Aorta (tissue), 5 donors: ENCODE results near the gene ARHGEF37. TPM values are rescaled to one million over a fixed set of nuclear protein-coding genes. Genes with fewer than 3 reads are reported as not detected.
A peak's percentile ranks its signal among the peaks of the same experiment; 100 is the strongest.

Source experiments
- ATAC-seq: fragments of 200-7000 bp; cut with Tn5 transposase; one replicate; pipeline ENCODE4 v1.9.1; 2022; ENCODE audit warnings: moderate library complexity; ENCODE audit not compliant: low FRiP score
- DNase-seq, 2 donors: peaks; one replicate each; pipeline ENCODE4 v3.0.0-alpha.2; 2020
- H3K27ac ChIP-seq, 2 donors: one replicate each; pipeline ENCODE4 v1.5.1; 2013; ENCODE audit warnings: low read length in 2 of 2, mild to moderate bottlenecking in 2 of 2, moderate library complexity in 2 of 2, control low read depth in 1 of 2, inconsistent platforms in 1 of 2, low read depth in 1 of 2
- H3K27me3 ChIP-seq, 2 donors: one replicate each; pipeline ENCODE4 v1.6.1; 2013; ENCODE audit warnings: control low read depth in 1 of 2, low read length in 1 of 2, mild to moderate bottlenecking in 1 of 2, moderate library complexity in 1 of 2; ENCODE audit not compliant: insufficient read depth in 2 of 2, control insufficient read depth in 1 of 2
- H3K36me3 ChIP-seq, 2 donors: one replicate each; pipeline ENCODE4 v1.6.1; 2013; ENCODE audit warnings: control low read depth in 1 of 2, low read length in 1 of 2, mild to moderate bottlenecking in 1 of 2; ENCODE audit not compliant: insufficient read depth in 2 of 2, control insufficient read depth in 1 of 2
- H3K4me1 ChIP-seq, 2 donors: one replicate each; pipeline ENCODE4 v1.6.1; 2013; ENCODE audit warnings: low read length in 2 of 2, control low read depth in 1 of 2, mild to moderate bottlenecking in 1 of 2, moderate library complexity in 1 of 2; ENCODE audit not compliant: insufficient read depth in 2 of 2, control insufficient read depth in 1 of 2
- H3K4me3 ChIP-seq, 2 donors: one replicate each; pipeline ENCODE4 v1.5.1; 2013; ENCODE audit warnings: low read length in 2 of 2, control low read depth in 1 of 2, mild to moderate bottlenecking in 1 of 2
- H3K9me3 ChIP-seq: one replicate; pipeline ENCODE4 v1.6.1; 2013; ENCODE audit warnings: mild to moderate bottlenecking, low read length; ENCODE audit not compliant: control insufficient read depth
- WGBS, 2 donors: extraction: QIAGEN DNeasy Blood & Tissue Kit; methylation state at CpG; one replicate each; pipeline ENCODE4 v1.1.7; 2013; 5-methylcytosine and 5-hydroxymethylcytosine counted together
- intact Hi-C, 2 donors: fragments of 100-400 bp; cut with DNase I; formaldehyde crosslinking; loops; one replicate each; pipeline versions ENCODE4 v1.14.2 to v1.15.0; 2022
- polyA plus RNA-seq, 2 donors: library from polyadenylated mRNA; stranded (reverse); fragments of 200-250 nt; gene quantifications; one replicate each; pipeline ENCODE4 v1.2.3, GENCODE V29; 2013
- total RNA-seq, 2 donors: library from RNA; stranded (reverse); fragmentation: NEBNext Ultra II Directional; extraction: Animal tissue kit (Norgen Biotek cat#: 25700); gene quantifications; one replicate each; pipeline ENCODE4 v1.2.1, GENCODE V29; 2021
- donor health status: healthy with polysubstance abuse.
- donor health status: Bipolar disorder and iron deficiency.
- donor health status: DM: no; HTN: no; CAD: no.
- donor health status: DM: no; HTN: no; CAD: no.
- donor health status: DM: yes; HTN: yes; CAD: no.

The ARHGEF37 gene
- total and polyA plus RNA-seq, 4 donors = 2.7 to 18.0 (median 9.2) TPM

DNA sequence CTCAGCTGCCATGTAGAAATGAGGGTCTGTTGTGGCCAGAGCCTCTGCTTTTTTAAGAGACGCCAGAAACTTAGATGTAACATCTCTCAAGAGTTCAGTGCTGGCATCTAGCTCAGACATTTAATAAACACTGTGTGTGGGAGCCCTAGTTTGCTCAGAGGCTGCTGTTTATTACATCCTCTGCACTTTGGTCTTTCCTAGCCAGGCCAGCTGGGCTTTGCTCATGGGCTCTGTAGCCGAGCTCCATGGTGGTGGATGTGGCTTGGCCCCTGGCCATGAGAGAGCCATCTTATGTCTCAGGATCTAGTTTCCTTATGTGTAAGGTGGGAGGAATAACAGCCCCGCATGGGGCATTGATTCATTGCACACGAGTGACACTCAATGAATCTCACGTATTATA, 30.0 kb downstream of the ARHGEF37 start:
- Histone ChIP-seq H3K9me3 (peaks cover 3% of the 10 kb centered on the region), H3K4me3 (no peak overlapping the region), H3K27me3 (no peaks in the 10 kb centered on the region), H3K4me1 (no peaks in the 10 kb centered on the region), H3K36me3 (peaks cover under 1 to 9% of the 10 kb centered on the region in 2 donors), H3K27ac (no peak overlapping the region)
- 85% methylated on average over 5 of the region's 5 CpGs for WGBS, 2 donors
- peak; percentile 55 for ATAC-seq
- no peak for DNase-seq
- intact Hi-C loops = no loop called here

DNA sequence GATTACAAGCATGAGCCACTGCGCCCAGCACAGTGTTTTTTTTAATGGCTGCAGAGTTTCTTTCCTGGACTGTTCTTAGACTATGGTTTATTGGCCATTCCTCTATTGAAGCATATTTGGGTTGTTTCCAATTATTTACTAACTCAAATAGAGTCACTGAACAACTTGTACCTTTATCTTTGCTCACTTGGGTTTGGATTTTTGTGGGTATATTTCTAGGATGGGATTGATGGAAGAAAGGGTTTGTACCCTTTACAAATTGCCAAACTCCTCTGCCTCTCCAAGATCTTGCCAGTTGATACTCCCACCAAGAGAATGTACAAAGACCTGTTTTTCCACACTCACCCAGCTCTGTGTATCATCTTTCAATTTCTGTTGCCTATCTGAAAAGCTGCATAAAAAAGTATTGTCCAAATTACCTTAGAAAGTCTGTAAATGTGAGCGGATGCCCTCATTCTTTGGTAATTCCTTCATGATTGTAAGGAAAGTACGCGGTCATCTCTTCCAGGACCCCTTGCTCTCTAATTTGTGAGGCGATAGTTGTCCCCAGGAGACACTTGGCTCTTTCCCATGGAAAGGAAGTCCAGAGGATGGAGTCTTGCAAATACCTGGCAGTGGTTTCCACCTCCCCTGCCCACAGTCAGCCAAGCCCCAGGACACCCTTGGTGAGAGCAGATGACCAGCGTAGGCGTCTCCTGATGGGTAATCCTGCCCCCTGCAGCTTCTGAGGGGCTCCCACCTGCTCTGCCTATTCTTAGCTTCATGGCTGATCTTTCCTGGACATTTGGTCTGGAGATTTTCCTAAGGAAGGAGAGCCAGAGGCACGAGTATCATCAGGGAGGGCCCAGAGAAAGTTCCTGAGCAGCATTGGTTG, 33.0 kb downstream of the ARHGEF37 start:
- no peaks in the 10 kb centered on the region for H3K4me1 ChIP-seq
- no peak overlapping the region for H3K4me3 ChIP-seq
- peaks cover 3% of the 10 kb centered on the region for H3K9me3 ChIP-seq
- intact Hi-C loops = no loop called here
- no peak for ATAC-seq
- no peaks in the 10 kb centered on the region for H3K27me3 ChIP-seq
- H3K27ac ChIP-seq = no peak overlapping the region
- no peak for DNase-seq
- peaks cover 7 to 9% of the 10 kb centered on the region in 2 donors for H3K36me3 ChIP-seq
- 94 to 97% methylated on average over 8 of the region's 8 CpGs for WGBS, 2 donors

DNA sequence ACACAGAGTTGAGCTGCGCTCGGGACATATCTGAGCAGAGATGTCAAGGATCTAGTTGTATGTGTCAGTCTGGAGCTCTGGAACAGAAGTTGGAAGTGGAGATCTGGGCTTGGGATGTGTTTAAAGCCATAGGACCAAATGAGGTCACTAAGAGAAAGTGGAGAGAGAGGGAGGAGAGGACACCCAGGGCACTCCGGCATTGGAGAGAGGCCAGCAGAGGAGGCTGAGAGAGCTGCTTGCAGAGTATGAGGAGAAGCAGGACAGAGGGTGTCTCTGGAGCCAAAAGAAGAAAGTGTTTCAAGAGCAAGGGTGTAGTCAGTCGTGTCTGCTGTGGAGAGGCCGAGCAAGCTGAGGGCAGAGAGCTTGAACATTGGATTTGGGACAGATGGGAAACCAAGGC, 34.7 kb downstream of the ARHGEF37 start:
- DNase-seq = no peak
- no peaks in the 10 kb centered on the region for H3K9me3 ChIP-seq
- H3K36me3 ChIP-seq = peaks cover 2 to 7% of the 10 kb centered on the region in 2 donors
- WGBS, 2 donors = 69 to 73% methylated on average over 5 of the region's 5 CpGs
- no peak for ATAC-seq
- intact Hi-C loops = no loop called here
- no peaks in the 10 kb centered on the region for H3K27me3 ChIP-seq
- no peaks in the 10 kb centered on the region for H3K4me1 ChIP-seq
- no peak overlapping the region for H3K27ac ChIP-seq
- no peak overlapping the region for H3K4me3 ChIP-seq

DNA sequence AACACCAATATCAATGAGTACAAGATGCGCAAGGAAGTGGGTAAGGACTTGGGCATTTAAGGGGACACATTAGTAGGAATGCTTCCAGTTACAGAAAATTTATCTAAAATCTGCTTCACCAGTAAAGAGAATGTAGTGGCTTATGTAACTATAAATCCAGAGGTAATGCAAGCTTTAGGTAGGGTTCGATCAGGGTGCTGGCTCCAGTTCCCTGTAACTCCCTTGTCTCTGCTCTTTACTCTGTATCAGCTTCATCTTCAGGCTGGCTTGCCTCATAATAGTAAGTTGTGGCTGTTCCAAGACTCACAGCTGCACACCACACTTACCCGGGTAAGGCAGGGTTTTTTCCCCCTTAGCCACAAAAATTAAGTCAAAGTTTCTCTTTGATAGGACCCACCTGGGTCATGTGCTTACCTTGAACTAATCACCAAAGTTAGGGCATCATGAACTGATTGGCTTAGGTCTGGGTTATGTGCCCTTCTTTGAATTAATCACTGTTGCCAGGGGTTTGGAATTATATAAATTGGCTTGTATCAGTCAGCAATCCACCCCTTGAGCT, 35.5 kb downstream of the ARHGEF37 start:
- H3K27ac ChIP-seq = no peak overlapping the region
- peaks cover 0 to 7% of the 10 kb centered on the region in 2 donors for H3K36me3 ChIP-seq
- no peaks in the 10 kb centered on the region for H3K27me3 ChIP-seq
- WGBS, 2 donors = 80 to 84% methylated on average over 3 of the region's 3 CpGs
- H3K4me1 ChIP-seq = no peaks in the 10 kb centered on the region
- no peaks in the 10 kb centered on the region for H3K9me3 ChIP-seq
- no peak for DNase-seq
- no peak overlapping the region for H3K4me3 ChIP-seq
- no peak for ATAC-seq
- intact Hi-C loops = no loop called here

DNA sequence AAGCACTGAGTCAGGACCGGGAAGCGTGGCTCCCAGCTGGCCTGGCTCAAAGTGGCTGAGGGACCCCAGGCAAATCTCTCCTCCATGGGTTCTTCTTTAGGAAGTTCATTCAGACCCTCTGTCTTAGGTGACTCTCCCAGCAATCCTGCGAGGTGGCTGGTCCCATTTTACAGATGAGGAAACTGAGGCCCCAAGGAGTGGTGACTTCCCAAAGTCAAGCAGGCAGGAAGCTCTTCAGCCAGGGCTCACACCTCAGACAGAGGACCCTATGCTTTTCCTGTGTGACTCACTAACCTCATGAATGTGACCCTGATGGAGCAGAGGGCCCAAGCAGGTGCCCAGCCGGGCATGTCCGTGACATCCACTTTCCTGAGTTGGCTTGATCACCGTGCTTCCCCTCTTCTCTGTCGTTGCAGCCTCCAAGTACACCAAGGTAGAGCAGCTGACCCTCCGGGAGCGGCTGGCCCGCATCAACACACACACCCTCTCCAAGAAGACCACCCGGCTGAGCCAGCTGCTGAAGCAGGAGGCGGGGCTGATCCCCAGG, 36.5 kb downstream of the ARHGEF37 start:
- ATAC-seq (no peak), DNase-seq (no peak)
- Histone ChIP-seq H3K27me3 (no peaks in the 10 kb centered on the region), H3K27ac (no peak overlapping the region), H3K4me1 (no peaks in the 10 kb centered on the region), H3K4me3 (no peak overlapping the region), H3K36me3 (peaks cover 2 to 7% of the 10 kb centered on the region in 2 donors), H3K9me3 (no peaks in the 10 kb centered on the region)
- intact Hi-C loops = loop anchor here in 1 of 2 donors (2.0 kb wide), 1 partner anchor 33 kb away; no protein-coding TSS in a partner anchor
- WGBS, 2 donors = 92 to 94% methylated on average over 12 of the region's 12 CpGs

DNA sequence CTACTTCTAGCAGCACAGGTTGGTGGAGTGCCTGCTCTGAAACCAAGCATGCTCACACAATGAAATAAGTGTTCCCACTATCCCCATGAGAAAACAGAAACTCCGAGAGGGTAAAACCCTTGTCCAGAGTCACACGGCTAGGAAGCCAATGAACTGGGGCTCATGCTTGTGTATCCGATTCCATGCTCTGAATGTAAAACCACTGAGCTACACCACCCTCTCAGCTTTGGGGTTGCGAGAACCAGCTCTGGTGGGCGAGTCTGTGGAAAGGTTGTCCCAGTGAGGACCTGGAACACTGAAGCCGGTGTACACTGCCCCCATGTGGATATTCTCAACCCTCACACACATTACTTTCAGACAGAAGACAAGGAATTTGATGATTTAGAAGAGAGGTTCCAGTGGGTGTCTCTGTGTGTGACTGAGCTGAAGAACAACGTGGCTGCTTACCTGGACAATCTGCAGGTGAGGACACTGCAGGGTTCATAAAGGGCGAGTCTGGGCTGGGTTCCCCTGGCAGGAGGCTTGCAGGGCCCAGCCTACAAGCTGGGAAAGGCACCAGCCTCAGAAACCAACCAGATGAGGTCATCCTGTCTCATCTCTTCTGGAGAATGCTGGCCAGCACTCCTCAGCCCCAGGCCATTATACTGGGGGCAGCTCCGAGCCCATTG, 37.4 kb downstream of the ARHGEF37 start:
- intact Hi-C loops = loop anchor here in 1 of 2 donors (2.0 kb wide), 1 partner anchor 34 kb away; no protein-coding TSS in a partner anchor
- no peaks in the 10 kb centered on the region for H3K4me1 ChIP-seq
- no peak overlapping the region for H3K4me3 ChIP-seq
- WGBS, 2 donors = 20 to 23% methylated on average over 9 of the region's 9 CpGs
- H3K27ac ChIP-seq = no peak overlapping the region
- DNase-seq (no peak), ATAC-seq (peak; percentile 58)
- H3K36me3 ChIP-seq = peaks cover 6 to 7% of the 10 kb centered on the region in 2 donors
- H3K9me3 ChIP-seq = no peaks in the 10 kb centered on the region
- H3K27me3 ChIP-seq = no peaks in the 10 kb centered on the region

DNA sequence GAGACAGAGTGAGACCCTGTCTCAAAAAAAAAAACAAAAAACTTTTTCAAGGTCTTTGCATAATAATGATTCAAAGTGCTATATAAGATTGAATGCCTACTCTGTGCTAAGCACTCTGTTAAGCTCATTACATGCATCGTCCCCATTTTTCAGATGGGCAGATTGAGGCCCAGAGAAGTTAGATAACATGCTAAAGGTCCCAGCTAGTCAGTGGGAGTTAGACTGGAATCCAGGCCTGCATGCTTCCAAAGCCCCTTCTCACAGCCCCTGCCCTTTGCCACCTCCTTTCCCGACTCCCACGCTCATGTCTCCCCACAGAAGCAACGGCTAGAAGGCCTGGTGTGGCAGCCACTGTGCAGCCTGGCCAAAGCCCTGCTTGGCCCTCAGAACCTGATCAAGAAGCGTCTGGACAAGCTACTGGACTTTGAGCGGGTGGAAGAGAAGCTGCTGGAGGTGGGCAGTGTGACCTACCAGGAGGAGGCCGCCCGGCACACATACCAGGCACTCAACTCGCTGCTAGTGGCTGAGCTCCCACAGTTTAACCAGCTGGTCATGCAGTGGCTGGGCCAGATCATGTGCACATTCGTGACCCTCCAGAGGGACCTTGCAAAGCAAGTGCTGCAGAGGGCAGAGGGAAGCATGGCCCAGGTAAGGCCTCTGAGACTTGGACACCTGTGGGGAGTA, 40.3 kb downstream of the ARHGEF37 start:
- ATAC-seq (no peak), DNase-seq (no peak)
- 89 to 92% methylated on average over 10 of the region's 10 CpGs for WGBS, 2 donors
- Histone ChIP-seq H3K4me3 (no peak overlapping the region), H3K27me3 (no peaks in the 10 kb centered on the region), H3K9me3 (no peaks in the 10 kb centered on the region), H3K4me1 (no peaks in the 10 kb centered on the region), H3K36me3 (peaks cover 4 to 8% of the 10 kb centered on the region in 2 donors), H3K27ac (no peak overlapping the region)
- intact Hi-C loops = no loop called here

DNA sequence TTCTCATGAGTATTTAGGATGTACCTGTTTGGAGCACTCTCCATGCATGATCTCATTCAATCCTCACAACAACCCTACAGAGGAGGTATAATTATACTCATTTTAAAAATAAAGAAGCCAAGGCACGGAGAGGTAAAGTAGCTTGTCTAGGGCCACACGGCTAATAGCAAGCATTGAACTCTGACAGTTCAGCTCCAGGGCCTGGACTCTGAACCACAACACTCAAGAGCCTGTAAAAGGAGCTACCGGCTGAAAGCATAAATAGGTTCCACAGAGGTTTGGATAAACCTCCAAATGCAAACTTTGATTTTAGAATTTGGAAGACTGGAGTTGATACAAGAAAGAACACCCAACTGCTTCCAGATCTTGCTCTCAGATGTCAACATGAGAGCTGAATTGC, 41.2 kb downstream of the ARHGEF37 start:
- intact Hi-C loops = no loop called here
- Histone ChIP-seq H3K4me1 (no peaks in the 10 kb centered on the region), H3K27me3 (no peaks in the 10 kb centered on the region), H3K27ac (no peak overlapping the region), H3K9me3 (no peaks in the 10 kb centered on the region), H3K4me3 (no peak overlapping the region), H3K36me3 (peaks cover under 1 to 8% of the 10 kb centered on the region in 2 donors)
- no peak for DNase-seq
- ATAC-seq = no peak
- WGBS, 2 donors = 91 to 97% methylated on average over 3 of the region's 3 CpGs
